GM12892 (cell line): ENCODE results near the gene MICU2.
A peak's percentile ranks its signal among the peaks of the same experiment; 100 is the strongest.

Experiments
- POLR2A ChIP-seq: IDR thresholded peaks from 2 replicates; pipeline ENCODE4 v1.6.1; 2011; ENCODE audit warnings: low read depth, low read length, control low read depth
- POLR2AphosphoS5 ChIP-seq: IDR thresholded peaks from 2 replicates; pipeline ENCODE4 v1.6.1; 2011; ENCODE audit warnings: low read depth, low read length, control low read depth
- TAF1 ChIP-seq: IDR thresholded peaks from 2 replicates; pipeline ENCODE4 v1.6.1; 2011; ENCODE audit warnings: low read depth, mild to moderate bottlenecking, control low read depth, low read length, borderline replicate concordance

DNA sequence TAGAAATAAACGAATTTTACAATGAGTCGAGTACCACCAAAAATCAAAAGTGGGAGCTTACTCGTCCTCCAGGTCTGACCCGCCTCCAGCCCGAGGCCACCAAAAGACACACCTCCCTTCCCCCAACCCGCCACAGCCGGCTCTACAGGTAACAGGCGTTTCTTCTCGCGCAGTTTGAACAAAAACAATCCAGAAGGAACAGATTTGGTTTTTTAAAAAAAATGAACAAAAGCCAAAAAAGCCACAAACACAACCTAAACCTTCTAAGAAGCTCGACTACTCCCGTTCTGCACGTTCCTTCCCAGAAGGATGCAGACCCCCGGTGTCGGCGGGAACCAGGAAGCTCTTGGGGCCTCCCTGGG, 145.5 kb downstream of the MICU2 start:
- no peak for TF ChIP-seq POLR2AphosphoS5
- no peak for TF ChIP-seq POLR2A
- 0 out of 2 replicates have a peak, but pooled peaks have one; percentile 9 for TF ChIP-seq TAF1
